NCI-H2227 treated with DMSO at 0.1 percent for 48 hours (cell line): ENCODE results near the gene ZBTB14.

Experiments
- DNase-seq: peaks from one replicate; lab custom pipeline; 2025; lab: John Stamatoyannopoulos, UW

The ZBTB14 gene

DNA sequence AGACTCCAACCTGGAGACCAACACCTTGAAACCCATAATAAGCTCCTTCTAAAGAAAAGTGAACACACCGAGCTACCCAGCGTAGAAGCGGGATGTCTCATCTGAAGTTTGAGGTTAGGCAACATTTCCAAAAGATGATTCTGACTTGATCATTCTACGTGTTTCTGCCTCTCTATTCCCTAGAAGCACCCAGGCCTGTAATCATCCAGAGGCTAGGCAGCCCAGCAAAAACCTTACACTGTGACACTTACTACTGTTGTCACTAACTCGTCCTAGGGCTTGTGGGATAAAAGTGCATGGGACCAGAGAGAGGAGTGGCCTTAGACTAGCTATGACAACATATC, 1.4 kb downstream of the ZBTB14 start:
- DNase-seq: no peak

DNA sequence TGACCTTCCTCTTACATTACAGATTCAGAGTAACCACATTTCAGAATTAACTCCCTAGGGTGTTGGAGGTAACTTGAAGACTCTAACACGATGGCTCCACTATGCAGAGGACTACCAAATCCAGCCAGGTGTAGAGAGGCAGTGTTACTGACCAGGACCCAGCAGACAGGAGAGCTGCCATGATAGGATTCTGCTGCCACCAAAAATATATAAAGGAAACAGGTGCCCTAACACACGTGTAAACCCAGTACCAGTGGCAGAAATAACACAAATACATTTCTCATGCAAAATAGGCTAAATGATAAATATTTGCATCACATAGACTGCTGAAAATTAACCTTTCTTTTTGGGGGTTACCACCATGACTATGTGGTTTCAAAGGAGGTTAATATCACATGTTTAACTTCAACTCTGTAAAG, 7.0 kb downstream of the ZBTB14 start:
- DNase-seq: no peak

DNA sequence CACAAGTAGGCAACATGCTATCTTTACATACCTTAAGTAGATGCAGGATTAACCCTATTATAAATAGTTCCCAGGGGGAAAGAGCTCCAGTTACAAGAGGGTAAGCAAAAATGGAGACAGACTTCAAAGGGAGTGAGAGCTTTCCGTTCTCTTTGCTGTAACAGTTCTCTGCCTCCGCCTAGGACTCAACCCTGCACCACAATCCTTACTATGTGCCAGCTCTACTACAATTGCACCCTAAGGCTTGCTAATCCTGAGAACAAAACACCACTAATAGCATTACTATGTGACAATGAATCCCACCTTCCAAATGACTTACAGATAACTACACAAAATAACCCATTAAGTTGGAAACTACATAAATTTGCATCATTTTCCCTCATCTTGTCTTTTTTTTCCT, 7.7 kb downstream of the ZBTB14 start:
- DNase-seq: no peak

DNA sequence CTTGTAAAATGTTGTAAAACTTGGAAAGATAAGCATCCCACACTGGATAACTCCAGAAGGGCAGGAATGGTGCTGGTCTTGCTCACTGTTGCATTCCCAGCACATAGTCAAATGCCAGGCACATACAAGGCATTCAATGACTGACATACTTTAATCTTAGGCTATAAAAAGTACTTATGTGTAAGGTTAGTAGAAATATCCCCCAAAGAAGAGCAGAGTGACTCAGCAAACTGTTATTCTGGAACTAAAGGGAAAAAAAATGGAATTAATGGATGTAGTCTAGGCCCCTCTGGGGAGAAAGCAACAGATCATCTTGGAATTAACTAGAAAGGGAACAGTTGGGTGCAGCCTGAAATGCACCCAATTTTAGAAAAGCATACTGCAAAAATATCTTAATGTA, 9.0 kb downstream of the ZBTB14 start:
- DNase-seq: no peak

DNA sequence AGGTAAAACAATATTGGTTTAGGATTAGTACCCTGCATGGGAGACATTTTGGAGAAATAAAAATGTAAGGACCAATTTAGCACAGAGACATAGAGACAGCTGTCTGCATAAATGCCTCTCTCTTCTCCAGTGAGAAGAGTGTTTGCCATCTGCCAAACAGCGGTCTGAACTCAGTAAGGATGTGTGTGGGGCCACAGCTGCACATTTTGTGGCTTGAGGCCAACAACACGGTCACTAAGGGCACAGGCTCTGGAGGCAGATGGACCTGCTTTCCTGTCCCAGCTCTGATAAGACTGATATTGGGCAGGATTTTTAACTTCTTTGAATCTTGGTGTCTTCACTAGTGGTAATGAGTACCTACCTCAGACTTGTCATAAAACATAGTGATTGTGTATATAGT, 10.2 kb downstream of the ZBTB14 start:
- no peak for DNase-seq

DNA sequence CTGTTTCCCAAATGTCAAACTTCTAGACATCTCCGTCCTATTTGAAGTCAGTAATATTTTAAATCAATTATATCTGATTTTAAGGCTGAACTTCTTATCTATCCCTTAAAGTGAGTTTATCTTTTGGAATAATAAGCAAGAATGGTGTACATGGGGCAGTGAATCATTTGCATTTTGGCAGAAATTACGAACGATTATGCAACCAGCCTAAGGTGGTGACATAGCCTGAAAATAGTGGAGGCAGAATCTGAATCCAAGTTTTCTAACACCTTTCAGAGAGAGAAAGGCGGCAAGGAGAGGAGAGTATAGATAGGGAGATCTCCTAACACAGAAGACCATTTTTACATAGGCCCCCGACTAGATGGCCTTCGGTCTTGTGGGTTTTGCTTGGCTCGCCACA, 10.7 kb downstream of the ZBTB14 start:
- DNase-seq: no peak

DNA sequence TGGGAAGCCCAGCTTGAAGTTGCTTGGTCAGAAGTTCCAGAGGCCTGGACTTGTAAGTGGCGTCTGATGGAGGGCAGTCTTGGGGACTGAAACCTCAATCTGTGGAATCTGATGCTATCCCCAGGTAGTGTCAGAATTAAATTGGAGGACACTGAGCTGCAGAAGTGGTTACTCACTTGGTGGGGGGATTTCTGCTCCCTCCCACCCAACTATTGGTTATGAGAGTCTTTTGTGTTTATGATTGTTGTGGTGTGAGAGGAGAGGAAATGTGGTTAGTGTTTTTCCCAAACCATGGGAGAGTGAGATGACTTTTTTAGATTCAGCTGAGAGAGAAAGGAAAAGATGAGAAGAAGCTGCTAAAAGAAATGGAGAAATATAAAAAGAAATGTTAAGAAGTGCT, 12.8 kb downstream of the ZBTB14 start:
- no peak for DNase-seq

DNA sequence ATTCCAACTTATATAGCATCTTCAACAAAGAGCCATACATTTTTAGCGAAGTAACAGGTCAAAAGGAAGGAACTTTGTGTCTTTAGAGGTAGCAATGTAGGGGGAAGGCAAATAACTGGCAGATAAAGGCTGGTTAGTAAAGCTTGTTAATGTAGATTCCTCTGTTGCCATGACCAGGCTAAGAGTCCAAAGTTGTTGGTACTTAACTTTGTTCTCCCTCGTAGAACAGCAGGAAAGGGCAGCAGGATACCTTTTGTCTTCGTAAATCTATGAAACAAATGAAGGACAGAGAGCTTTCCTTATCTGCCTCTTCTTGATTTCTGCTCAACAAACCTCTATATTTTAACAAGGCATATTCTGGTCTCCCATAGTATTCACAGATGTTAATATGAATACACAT, 18.6 kb downstream of the ZBTB14 start:
- DNase-seq: no peak

DNA sequence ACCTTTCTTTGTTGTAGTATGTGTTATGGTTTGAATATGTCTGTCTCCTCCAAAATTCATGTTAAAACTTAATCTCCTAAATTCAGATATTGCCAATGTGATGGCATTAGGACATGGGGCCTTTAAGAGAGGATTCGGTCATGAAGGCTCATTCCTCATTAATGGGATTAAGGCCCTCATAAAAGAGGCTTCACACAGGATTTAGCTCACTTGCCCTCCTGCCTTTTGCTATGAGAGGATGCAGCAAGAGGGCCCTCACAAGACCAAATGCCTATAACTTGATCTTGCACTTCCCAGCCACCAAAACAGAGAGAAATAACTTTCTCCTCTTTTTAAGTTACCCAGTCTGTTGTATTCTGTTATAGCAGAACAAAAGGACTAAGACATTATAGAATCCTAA, 19.7 kb downstream of the ZBTB14 start:
- DNase-seq: no peak

DNA sequence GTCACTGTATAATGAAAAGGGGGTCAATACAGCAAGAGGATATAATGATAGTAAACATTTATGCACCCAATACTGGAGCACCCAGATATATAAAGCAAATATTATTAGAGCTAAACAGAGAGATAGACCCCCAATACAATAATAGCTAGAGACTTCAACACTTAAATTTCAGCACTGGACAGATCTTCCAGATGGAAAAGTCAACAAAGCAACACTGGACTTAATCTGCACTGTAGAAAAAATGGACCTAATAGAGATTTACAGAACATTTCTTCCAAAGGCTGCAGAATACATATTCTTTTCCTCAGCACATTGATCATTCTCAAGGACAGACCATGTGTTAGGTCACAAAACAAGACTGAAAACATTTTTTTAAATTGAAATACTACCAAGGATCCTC, 26.7 kb downstream of the ZBTB14 start:
- DNase-seq: no peak

DNA sequence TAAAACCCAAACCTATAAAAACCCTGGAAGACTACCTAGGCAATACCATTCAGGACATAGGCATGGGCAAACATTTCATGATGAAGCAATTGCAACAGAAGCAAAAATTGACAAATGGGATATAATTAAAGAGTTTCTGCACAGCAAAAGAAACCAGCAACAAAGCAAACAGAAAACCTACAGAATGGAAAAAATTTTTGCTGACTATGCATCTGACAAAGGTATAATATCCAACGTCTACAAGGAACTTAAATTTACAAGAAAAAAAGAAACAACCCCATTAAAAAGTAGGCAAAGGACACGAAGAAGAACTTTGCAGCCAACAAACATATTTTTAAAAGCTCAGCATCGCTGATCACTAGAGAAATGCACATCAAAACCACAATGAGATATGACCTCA, 28.8 kb downstream of the ZBTB14 start:
- no peak for DNase-seq

DNA sequence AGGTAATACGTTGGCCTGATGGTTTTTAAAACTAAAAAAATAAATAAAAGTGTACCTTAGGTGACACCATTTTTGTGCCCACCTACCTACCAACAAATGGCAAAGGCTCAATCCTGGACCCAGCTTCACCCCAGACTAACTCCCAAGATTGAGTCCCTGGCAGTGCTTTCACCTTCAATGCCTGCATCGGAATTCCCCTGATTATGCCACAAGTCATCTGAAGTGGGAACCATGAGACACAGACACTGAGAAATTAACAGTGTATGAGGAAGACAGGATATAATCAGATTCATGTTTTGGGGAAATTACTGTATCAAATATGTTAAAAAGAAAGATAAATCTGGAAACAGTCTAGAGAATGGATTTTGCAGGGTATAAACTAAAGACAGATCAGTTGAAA, 41.6 kb downstream of the ZBTB14 start:
- DNase-seq: no peak

DNA sequence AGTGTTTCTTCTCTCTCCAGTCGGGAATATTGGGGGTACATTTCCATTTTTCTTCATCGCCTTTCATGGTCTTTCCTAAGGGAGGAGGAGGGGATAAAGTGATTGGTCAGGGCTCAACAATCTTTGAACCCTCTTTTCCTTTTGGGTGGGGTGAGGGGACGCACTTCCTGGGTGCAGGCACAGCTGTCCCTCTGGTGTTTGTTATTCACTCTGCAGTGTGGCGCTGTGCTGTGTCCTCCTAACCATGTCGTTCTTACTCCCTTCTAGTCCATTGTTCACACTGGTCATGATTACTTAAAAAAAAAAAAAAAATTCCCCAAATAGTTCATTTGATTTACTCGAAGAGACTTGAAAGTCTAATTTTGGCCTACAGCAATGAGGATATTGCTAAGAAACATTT, 44.4 kb downstream of the ZBTB14 start:
- no peak for DNase-seq

DNA sequence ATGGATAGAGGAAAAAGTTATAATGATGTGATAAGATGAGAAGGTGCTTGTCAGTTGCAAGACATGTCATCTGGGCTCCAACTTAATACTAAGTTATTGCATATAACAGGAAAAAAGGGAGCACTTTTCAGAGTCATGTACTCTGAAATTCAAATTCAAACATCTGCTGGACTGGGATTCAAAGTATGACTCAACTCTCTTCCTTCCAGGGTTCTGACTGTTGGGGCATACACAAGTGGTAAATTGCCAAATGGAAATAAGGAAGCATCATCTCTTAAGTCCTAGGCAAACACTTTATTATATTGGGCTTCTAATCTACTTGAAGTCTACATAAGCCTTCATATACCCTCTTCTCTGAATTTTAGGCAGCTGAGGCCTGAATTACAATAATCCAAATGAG, 44.9 kb downstream of the ZBTB14 start:
- no peak for DNase-seq

DNA sequence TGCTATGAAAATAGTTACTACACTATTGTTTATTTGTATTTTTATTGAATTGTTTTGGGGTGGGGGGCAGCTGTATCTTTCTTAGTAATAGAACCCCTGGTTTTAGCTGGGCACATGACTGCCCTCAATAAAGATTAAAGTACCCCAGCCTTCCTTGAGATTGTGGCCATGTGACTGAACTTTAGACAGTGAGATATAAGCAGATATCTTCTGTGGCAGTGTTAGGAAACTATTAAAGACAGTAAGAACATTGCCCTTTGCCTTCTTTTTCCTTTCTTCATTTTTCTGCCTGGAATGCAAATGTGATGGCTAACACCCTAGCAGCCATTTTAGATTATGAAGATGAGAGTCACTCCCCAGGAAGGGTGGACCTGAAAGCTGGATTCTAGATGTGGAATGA, 50.6 kb downstream of the ZBTB14 start:
- DNase-seq: no peak

DNA sequence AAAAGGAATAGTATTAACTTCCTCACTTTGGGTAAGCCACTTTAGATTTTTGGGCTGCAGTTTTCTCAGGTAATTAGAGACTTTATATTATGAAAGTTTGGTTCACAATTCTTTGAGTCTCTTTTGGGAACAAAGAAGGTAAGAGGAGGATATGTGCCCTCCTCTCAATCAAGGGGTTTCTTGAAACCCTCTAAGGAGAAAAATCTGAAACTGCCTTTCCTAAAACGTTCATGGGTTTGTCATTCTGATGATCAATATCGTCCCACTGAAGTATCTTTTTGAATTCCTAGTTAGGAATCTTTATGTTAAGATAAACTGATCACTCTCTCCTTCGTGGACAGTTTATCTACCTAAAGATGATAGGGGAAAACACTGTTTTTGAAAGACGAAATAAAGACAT, 56.1 kb downstream of the ZBTB14 start:
- no peak for DNase-seq
